T follicular helper cell (primary cell): Measurements from ENCODE around the gene NLGN1.

ENCODE experiments used
- DNase-seq: peaks from one replicate; pipeline ENCODE4 v3.0.0-alpha.2; 2020; ENCODE audit warnings: low read depth

NLGN1 gene

DNA sequence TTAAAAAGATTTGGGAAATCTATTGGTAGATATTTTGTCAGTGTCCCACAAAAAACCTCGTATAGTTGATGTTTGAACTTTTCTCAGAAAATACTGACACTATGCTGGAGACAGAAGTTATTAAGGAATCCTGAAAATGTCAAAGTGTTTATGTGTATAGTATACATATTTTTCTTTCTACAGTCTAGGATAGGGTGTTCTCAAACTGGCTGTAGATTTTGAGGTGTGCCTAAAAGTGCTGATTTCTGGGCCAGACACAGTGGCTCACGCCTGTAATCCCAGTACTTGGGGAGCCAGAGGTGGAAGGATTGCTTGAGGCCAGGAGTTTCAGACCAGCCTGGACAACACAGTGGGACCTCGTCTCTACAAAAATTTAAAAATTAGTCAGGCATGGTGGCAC lies 322.0 kb downstream of the NLGN1 start:
- no peak for DNase-seq

DNA sequence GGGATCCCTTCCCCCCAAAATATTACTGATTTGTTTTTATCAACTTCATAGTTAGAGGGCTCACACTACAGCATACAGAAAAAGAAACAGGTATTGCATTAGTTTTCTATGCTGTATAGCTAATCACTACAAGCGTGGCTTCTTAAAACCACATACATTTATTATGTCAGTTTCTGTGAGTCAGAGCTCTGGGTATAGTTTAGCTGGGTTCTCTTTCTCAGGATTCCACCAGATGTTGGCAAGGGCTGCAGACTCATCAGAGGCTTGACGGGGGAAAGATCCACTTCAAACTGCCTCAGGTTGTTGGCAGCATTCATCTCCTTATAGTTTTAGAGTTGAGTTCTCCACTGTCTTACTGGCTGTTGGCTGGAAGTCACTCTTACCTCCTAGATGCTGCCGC lies 328.0 kb downstream of the NLGN1 start:
- no peak for DNase-seq

DNA sequence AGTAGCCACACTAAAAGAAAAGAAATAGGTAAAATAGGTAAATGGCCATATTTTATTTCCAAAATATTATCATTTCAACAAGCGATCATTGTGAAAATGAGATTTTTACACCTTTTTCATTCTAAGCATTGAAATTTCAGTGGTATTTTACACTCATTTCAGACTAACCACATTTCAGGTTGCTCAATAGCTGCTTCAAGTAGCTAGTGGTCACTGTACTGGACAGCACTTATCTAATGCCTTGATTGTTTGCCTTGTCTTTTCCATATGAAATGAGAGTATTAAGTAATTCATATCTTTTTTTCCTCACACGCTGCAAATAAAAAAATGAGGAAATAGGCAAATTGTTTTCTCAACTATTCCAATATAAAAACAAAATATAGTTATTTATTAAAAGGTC lies 332.8 kb downstream of the NLGN1 start:
- DNase-seq: no peak

DNA sequence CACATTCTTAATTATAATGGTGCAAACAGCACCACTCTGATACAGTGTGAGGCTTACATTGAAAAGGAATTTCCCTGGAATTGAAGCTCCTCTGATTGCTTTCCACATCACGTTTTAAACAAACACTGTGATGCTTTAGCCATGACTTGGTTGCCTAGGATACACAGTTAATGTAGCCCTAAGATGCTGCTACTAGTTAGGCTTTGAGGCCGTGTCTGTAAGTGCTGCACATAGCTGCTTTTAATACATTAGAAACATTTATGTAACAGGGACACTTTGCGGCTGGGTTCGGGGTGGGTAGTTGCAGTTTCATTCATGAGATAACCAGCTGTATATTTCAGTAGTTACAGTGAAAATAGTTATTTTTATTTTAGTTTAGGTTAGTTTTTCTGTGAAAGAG lies 334.7 kb downstream of the NLGN1 start:
- DNase-seq: no peak

DNA sequence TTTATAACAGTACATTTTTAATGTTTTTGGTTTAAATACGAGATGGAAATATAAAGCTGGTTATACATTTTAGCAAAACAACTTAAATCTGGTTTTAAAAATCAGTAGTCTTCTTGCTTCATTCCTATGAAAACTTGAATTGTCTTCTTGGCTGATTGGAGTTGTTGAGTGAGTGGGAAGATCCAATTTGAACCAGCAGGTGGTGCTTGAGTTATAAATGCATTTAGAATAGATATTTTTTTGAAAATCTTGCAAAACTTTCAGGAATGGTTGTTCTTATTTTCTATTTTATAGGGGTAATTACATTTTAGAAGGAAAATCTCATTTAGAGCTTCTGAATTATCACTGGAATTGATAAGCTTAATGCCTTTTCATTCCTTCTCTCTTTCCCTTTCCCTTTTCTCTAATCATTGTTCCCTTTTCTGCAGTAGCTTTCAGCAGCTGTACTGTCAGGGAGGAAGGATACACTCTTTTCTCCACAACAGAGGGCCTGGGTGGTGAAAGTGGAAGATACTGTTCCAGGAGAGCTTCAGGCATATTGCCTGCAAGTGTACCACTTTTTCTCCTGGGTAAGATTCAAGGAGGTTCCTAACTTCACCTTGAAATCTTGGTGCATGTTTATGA lies 335.6 kb downstream of the NLGN1 start:
- DNase-seq: no peak

DNA sequence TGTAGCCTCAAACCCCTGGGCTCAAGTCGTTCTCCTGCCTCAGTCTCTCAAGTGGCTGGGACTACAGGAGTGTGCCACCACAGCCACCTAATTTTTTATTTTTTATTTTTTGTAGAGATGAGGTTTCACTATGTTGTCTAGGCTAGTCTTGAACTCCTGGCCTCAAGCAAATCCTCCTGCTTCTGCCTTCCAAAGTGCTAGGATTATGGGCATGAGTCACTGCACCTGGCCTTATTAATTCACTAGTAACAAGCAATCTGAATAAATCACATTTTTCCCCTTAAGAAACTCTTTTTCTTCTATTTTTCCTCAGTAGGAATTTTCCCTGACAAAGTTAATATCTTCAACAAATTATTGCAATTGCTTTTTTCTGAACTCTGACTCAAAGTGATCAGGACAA lies 336.9 kb downstream of the NLGN1 start:
- DNase-seq: no peak

DNA sequence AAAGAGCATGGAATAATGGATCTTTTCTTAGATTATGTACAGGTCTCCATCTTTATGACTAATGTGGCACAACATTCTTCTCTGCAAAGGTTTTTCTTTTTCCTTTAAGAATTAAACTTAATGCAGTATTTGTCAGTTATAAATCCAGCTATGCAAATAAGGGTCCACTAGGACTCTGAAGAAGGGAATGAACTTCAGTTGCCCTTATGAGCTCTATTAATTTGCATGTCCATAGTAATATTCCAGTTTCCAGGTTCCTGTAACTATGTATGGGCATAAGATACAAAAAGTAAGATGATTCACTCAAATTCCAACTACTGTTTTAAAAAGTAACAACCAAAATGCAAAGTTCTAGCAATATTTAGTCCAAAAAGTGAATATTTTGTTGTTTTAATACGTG lies 337.4 kb downstream of the NLGN1 start:
- DNase-seq: no peak

DNA sequence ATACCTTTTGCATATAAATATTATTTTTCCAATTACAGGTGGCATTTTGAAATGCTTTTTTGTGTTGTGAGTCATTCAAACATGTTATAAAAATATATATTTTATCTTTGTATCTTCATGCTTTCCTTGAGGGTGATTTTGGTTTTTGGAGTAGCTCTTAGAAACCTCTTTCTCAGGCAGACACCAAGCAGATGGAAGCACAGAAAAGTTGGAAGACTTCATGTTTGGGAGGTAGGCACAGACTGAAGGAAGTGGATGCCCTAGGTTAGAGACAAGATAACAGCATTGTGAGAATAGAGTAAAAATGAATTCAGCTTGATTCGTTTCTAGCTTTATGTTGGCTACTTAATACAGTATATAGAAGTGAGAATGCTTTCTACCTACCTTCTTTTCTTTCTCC lies 338.3 kb downstream of the NLGN1 start:
- DNase-seq: no peak

DNA sequence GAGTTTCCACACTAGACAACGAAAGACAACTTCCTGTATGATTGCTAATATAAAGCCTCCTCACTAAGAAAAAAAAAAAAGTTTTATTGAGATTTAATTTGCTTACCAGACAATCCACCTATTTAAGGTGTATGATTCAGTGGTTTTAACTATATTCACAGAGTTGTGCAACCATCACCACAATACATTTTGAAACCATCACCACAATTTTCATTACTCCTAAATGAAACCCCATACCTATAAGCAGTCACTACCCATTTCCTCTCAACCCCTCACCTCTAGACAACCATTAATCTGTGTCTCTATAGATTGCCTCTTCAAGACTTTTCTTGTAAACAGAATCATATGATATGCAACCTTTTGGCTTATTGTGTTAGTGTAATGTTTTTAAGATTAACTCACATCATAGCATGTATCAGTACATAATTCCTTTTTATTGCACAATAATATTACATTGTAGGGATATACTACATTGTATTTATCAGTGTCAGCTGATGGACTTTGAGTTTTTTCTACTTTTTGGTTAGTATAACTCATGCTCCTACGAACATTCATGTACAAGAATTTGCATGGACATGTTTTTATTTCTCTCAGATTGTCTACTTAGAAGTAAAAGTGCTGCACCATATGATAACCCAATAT lies 339.7 kb downstream of the NLGN1 start:
- no peak for DNase-seq

DNA sequence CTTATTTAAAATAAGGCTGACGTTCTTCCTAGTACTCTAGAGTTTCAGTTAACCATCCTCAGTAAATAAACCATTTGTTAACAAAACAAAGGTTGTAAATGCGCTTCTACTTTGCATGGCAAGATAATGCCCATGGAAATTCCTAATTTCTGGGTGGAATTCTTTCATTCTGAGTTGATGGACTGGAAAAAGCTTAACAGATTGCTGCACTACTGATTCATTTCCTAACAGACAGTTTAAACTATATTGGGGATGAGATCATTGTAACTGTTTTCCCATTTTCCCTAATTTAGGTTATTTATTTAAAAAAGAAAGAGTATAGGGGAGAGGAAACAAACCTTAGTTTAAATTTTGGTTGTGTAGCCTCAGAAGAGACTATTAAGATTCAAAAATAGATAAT lies 342.2 kb downstream of the NLGN1 start:
- DNase-seq: no peak

DNA sequence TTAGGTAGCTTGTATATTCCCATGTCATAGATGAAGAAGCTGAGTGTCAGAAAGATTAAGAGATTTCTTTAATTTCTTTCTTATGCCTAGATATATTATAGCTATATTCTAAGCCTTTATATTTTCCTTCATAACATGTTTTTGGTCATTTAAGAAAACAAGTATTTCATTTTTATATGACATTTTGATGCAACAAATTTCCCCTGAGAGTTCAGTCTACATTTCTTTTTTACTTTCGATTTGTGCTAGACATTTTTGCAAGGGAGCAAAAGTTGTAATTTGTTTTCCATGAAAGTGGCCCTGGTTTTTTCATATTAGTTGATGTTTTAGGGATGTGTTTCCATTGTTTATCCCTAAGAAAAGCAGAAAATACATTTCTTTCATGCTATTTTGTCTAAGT lies 344.9 kb downstream of the NLGN1 start:
- no peak for DNase-seq

DNA sequence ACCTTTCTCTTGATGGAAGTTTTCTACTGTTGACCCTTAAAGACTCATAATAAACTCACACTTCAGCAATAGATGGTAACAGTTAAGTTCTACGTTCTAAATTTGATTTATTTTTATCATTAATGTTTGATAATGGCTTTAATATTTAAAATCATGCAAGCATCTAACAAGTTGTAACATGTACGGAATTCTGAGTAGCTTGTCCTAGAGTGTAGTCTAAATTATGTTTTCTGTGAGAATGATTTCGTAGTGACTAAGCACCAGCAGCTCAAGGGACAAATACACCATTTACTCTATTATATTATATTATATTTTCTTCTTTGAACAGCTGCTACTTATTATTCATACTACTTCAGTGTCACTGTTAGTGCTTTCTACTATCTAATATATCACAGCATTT lies 345.6 kb downstream of the NLGN1 start:
- no peak for DNase-seq

DNA sequence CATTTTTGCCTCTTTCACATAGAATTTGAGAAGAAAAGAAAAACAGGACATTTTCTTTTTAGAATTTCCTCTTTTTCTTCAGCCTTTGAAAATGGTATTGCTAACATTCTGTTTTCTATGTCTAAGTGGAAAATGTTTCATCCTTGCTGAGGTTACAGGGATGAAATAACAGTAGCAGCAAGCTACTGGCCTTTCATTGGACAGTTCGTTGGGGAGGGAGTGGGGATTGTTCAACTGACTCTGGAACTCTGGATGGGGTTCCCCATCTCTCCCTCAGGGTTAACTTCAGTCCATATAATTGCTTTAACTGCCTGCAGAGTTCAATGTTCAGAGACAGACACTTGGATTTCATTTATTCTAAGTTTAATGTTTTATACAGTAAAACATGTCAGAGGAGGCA lies 346.0 kb downstream of the NLGN1 start:
- DNase-seq: no peak

DNA sequence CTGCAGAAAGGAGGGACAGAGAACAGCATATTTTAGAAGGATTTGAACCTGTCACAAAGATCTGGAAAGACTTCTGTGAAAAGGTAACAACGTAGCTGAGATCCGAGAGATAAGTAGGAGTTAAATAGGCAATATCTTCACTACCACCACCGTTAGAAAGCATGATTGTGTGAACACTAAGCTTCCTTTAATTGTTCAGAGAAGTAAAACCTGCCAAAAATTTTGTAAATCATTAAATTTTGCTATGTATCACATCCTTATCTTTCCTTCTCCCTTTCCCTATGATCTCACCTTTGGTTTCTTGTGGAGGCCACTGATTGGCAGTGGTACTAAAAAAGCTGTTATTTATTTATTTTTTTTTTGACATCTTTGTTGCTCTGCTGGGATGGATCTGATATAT lies 346.9 kb downstream of the NLGN1 start:
- no peak for DNase-seq

DNA sequence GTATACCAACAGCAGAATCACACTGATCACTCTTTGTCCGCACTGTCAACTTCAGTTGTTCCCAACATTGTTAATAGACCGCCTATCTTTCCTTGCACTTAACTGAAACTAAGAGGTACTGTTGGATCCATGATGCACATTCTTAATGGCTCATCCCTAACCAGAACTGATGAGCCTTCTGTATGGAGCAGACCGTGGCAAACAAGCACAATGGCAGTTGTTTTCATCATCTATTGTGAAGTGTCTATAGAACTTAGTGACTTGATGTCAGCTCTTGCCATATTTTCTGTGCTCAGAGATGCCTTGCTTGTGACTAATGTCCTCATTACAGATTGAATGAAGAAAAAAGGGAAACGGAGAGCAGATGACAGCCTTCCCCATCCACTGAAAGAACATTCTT lies 347.4 kb downstream of the NLGN1 start:
- DNase-seq: no peak

DNA sequence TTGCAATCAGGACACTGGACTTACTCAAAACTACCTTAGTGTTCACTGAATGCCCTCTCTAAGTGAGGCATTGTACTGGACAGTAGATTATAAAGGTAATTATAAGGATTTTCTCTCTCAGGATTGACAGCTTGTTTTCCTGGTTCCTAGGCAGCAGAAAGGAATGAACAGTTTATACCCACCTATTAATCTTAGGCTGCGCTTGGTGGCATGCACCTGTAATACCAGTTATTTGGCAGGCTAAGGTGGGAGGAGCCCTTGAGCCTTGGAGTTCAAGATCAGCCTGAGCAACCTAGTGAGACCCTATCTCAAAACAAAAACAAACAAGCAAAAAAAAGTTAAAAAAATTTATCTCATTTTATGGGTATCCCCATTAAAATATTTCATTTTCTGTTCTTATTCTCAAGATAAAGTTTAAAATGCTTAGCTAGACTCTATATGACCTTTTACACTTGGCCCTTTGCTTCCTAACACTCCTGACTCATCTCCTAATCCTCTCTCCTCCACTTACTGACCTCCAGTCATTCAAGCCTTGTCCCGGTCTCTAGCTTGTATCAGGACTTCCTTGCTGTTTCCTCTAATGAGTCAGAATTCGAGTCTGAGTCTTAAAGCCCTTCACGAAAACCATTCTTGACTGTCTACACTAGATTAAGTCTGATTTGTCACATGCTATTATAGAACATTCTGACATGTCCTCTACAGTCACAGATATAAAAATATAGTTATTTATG lies 348.6 kb downstream of the NLGN1 start:
- no peak for DNase-seq

DNA sequence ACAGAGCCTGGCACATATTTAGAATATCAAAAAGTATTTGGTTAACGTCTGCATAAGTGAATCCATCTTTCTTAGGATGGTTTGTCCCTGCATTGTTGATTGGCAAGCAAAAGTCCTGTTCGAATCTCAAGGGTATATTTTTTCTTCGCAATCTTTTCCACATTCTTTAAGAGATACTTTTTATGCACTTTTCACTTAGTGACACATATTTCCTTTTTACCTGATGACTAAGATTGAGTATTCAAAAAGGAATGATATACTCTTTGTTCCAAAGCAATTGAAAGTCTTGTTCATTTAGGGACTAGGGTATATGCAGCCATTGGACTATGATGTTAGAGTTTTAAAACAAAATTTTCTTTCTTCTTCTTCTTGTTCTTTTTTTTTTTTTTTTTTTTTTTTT lies 349.9 kb downstream of the NLGN1 start:
- DNase-seq: no peak

DNA sequence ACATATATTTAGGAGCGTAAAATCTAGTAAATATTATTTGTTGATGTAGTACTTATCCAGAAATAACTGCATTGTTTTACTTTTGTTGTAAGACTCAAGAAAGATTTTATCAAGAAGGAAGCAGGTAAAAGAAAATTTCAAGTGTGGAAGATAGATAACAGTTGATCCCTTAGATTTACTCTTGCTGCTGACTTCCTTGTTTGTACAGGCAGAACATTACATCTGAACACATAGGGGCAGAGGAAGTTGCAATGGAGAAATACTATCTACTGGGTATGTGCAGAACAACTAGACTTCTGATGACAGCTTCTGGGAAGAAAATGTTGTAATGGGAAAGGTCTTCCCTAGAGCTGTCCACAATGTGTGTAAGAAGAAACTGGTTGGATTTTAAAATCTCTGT lies 350.6 kb downstream of the NLGN1 start:
- DNase-seq: no peak

DNA sequence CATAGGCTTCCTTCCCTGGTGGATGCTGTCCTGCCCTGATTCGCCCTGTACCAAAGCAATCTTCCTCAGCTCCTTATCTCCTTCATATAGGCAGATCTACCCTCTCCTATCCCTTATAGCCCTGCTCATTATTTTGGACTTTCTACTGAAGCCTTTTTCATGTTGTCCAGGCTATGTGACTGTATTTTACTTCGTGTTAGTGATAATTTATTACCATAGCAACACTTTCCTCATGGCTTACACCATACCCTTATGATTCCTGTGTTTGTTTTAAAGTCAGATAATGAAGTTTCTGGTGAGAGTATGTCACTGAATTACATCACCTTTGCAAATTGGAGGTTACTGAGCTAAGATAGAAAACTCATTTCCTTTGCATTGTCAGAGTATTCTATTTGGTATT lies 352.6 kb downstream of the NLGN1 start:
- no peak for DNase-seq

DNA sequence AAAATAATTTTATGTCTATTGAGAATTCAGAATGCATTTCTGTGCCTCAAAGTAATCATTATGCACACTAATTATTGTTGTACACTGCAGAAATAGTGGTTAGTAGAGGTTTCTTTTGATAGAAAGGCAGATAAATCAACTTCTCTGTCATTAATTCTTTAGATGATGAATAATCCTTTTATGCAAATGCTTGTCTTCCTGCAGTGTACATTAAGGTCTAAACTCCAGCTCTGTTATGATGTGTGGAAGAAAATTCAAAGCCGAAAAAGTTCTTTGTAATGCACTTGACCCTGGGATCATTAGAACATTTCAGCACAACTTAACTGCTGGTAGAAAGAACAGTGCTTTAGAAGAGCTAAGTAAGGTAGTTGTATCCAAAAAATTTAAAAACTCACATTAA lies 353.0 kb downstream of the NLGN1 start:
- no peak for DNase-seq

DNA sequence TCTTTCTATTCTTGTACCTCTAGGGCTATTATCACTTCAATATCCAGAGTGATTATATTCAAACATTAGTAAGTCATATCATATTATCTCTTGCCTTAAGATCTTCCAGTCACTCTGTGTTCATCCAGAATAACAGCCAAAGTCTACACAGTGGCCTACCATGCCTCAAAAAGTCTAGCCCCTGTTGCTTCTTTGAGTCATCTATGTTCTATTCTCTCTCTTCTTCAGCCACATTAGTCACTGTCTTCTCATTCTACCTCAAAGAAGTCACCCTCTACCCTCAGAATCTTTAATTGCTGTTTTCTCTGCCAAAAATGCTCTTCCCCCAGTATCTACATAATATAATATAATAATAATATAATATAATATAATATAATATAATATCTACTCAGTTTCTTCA lies 356.0 kb downstream of the NLGN1 start:
- no peak for DNase-seq

DNA sequence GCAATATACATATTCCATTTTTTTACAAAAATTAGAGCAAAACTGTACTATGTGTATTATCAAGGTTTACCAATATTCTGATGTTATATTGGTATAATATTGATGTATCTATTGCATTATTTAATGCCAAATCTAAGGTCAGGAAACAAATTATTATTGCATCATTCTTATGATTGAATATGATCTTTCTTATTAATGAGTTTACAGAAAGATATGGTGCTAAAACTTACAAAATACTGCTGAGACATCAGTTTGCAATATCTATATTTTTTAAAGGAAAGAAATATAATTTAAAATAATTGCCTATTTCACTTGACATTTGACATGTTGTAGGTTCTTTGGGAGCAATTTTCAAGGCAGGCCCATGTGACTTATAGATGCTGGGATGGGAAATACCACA lies 357.6 kb downstream of the NLGN1 start:
- no peak for DNase-seq

DNA sequence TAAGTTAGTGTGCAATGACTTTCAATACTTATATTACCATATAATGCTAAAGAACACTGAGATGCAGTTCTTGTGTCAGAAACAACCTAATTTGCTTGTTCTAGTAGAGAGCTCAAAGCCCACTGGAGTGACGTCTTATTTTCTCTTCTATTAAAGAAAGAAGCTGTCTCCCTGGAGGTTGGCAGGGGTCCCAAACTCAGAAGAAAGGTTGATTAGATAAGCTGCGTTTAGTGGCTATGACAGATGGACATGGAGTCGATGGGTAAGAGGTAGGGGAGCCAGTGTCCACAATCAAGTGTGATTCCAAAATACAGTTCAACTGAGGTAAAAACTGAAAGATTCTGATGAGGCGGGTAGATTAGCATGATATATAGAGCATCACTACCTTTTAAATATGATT lies 363.6 kb downstream of the NLGN1 start:
- DNase-seq: no peak

DNA sequence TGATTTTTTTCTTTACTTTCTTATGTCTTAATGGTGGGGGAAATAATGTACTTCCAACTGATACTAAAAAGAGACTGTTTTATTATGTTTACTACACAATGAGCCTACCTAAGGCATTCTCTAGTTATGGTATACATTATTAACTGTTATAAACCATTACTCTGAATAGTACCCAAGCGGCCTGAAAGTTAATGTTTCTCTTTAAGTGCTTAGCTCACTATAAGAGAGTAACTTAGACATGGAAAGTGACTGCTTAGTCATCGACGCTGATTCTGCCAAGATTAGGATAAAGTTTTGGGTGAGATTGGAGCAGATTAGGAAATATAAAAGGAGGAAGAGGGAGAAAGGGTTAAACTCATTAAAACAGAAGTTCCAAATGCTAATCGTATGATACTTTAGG lies 365.0 kb downstream of the NLGN1 start:
- no peak for DNase-seq
